Measurements from ENCODE around the gene WDR1.

GRCh38 chr4:10131202-10131601, 14.6 kb upstream of the WDR1 start:
- no peak for TF ChIP-seq POLR2AphosphoS5 (IDR thresholded peaks at IDR 0.05; ENCODE audit: low read depth, low read length)
- TF ChIP-seq SMC3 (IDR thresholded peaks at IDR 0.05; ENCODE audit: low read depth, low read length) = no peak
- no peak for TF ChIP-seq TAF1 (IDR thresholded peaks at IDR 0.05; ENCODE audit: borderline replicate concordance, low read depth, low read length)
- TF ChIP-seq CTCF (IDR thresholded peaks at IDR 0.05) = no peak
- no peak for TF ChIP-seq FOXJ3 (CRISPR knock-in tag; IDR thresholded peaks at IDR 0.05)
- no peak for TF ChIP-seq MAX (IDR thresholded peaks at IDR 0.05; ENCODE audit: low read depth)
- no peak for TF ChIP-seq PBX3 (IDR thresholded peaks at IDR 0.05)

Measured in SK-N-SH (cell line).